ENCODE measurements around the gene ZNG1A.
"Not testable (repeated sequence)": the region's sequence is repeated elsewhere in the genome, so short reads cannot be mapped to it uniquely, and the experiment has no call there.

GRCh38 chr9:76389-76788 is 102.5 kb downstream of the ZNG1A start:
- TF ChIP-seq, protein P1, sequence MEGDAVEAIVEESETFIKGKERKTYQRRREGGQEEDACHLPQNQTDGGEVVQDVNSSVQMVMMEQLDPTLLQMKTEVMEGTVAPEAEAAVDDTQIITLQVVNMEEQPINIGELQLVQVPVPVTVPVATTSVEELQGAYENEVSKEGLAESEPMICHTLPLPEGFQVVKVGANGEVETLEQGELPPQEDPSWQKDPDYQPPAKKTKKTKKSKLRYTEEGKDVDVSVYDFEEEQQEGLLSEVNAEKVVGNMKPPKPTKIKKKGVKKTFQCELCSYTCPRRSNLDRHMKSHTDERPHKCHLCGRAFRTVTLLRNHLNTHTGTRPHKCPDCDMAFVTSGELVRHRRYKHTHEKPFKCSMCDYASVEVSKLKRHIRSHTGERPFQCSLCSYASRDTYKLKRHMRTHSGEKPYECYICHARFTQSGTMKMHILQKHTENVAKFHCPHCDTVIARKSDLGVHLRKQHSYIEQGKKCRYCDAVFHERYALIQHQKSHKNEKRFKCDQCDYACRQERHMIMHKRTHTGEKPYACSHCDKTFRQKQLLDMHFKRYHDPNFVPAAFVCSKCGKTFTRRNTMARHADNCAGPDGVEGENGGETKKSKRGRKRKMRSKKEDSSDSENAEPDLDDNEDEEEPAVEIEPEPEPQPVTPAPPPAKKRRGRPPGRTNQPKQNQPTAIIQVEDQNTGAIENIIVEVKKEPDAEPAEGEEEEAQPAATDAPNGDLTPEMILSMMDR (IDR thresholded peaks at IDR 0.05), result not testable (repeated sequence)
- TF ChIP-seq POLR2A (IDR thresholded peaks at IDR 0.05), result not testable (repeated sequence)
